OCI-LY1 (cell line): ENCODE measurements around the gene CASQ2.

ENCODE experiments used
- H2AFZ ChIP-seq: fragments of 200-600 bp; sonication (generic), shearing (Covaris generic); 2 replicates; pipeline ENCODE4 v1.6.0; 2014; ENCODE audit warnings: antibody characterized with exemption, mild to moderate bottlenecking, low read length
- H3F3A ChIP-seq: fragments of 200-600 bp; sonication (generic), shearing (Covaris generic); 2 replicates; pipeline ENCODE4 v1.6.0; 2014; ENCODE audit warnings: mild to moderate bottlenecking, antibody characterized with exemption, low read length, moderate library complexity; ENCODE audit not compliant: insufficient read depth
- H3K27ac ChIP-seq: fragments of 200-600 bp; sonication (generic); 2 replicates; pipeline ENCODE4 v1.5.1; 2014; ENCODE audit warnings: low read length, mixed run types, mild to moderate bottlenecking, low read depth; ENCODE audit not compliant: poor library complexity, severe bottlenecking
- H3K27me3 ChIP-seq: fragments of 200-600 bp; sonication (generic); 2 replicates; pipeline ENCODE4 v1.6.0; 2014; ENCODE audit warnings: antibody characterized with exemption, mild to moderate bottlenecking, low read length, moderate library complexity; ENCODE audit not compliant: insufficient read depth
- H3K36me3 ChIP-seq: fragments of 200-600 bp; sonication (generic); 2 replicates; pipeline ENCODE4 v1.6.1; 2014; ENCODE audit warnings: mild to moderate bottlenecking, antibody characterized with exemption, low read length, moderate library complexity, mixed read lengths; ENCODE audit not compliant: insufficient read depth
- H3K4me1 ChIP-seq: fragments of 200-600 bp; sonication (generic); 2 replicates; pipeline ENCODE4 v1.5.1; 2014; ENCODE audit warnings: mild to moderate bottlenecking, low read length, moderate library complexity; ENCODE audit not compliant: insufficient read depth, severe bottlenecking
- H3K4me2 ChIP-seq: fragments of 200-600 bp; sonication (generic), shearing (Covaris generic); 2 replicates; pipeline ENCODE4 v1.6.1; 2014; ENCODE audit warnings: low read length
- H3K4me3 ChIP-seq: fragments of 200-600 bp; sonication (generic); 2 replicates; pipeline ENCODE4 v1.5.1; 2014; ENCODE audit warnings: low read length, low read depth, mild to moderate bottlenecking, mixed read lengths; ENCODE audit not compliant: poor library complexity, severe bottlenecking
- H3K79me2 ChIP-seq: fragments of 200-600 bp; shearing (Covaris generic); 2 replicates; pipeline ENCODE4 v1.6.1; 2016; ENCODE audit warnings: mixed run types, low read length, mixed read lengths; ENCODE audit not compliant: insufficient read depth
- H3K9ac ChIP-seq: fragments of 200-600 bp; sonication (generic), shearing (Covaris generic); 2 replicates; pipeline ENCODE4 v1.6.1; 2014; ENCODE audit warnings: mild to moderate bottlenecking, low read length, mixed read lengths
- H3K9me2 ChIP-seq: fragments of 200-600 bp; sonication (generic), shearing (Covaris generic); 2 replicates; pipeline ENCODE4 v1.6.1; 2014; ENCODE audit warnings: low read depth, mild to moderate bottlenecking, low read length, mixed read lengths
- H3K9me3 ChIP-seq: fragments of 200-600 bp; shearing (Covaris generic); 2 replicates; pipeline ENCODE4 v1.6.1; 2014; ENCODE audit warnings: low read length, mixed read lengths
- H4K20me1 ChIP-seq: fragments of 200-600 bp; sonication (generic), shearing (Covaris generic); 2 replicates; pipeline ENCODE4 v1.6.0; 2016; ENCODE audit warnings: mild to moderate bottlenecking, low read length; ENCODE audit not compliant: insufficient read depth
- EZH2 ChIP-seq: fragments of 200-600 bp; sonication (generic), shearing (Covaris generic); IDR thresholded peaks from 2 replicates; pipeline ENCODE4 v1.8.0; 2017; ENCODE audit warnings: borderline replicate concordance, mixed run types, mild to moderate bottlenecking, antibody characterized with exemption, low read length, moderate library complexity, mixed read lengths
- TF ChIP-seq, protein P1 (sequence below): fragments of 200-600 bp; sonication (generic), shearing (Covaris generic); IDR thresholded peaks from 2 replicates; pipeline ENCODE4 v1.5.1; 2017; ENCODE audit warnings: mild to moderate bottlenecking, antibody characterized with exemption, low read length, moderate library complexity, mixed read lengths

Gene CASQ2

DNA sequence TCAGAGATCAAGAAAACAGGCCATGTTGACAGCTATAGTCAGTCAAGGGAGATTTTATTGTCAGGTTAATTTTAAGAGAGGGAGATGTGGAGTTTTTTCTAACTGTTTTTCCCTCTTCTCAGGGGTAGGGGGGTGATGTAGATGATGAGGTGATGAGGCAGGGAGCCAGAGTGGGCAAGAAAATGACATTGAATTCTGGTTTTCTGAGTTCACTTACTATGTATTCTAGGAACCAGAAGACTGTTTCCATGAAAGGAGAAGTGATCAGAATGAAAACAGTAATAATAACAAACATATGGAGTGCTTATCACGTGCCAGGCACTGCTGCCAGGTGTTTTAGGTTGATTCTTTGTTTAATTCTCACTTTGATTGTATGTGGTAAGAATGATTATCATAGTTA, 40.2 kb downstream of the CASQ2 start:
- Histone ChIP-seq H3K4me1 (no peaks in the 10 kb centered on the region), H3K27me3 (no peaks in the 10 kb centered on the region), H3K4me2 (no peak overlapping the region), H4K20me1 (no peaks in the 10 kb centered on the region), H3K36me3 (no peaks in the 10 kb centered on the region), H3K79me2 (no peaks in the 10 kb centered on the region), H3K27ac (no peak overlapping the region), H3K4me3 (no peak overlapping the region), H3K9ac (no peak overlapping the region), H3K9me3 (no peaks in the 10 kb centered on the region), H3F3A (no peaks in the 10 kb centered on the region), H2AFZ (no peak overlapping the region), H3K9me2 (no peaks in the 10 kb centered on the region)
- TF ChIP-seq EZH2, result no peak
- TF ChIP-seq, protein P1, sequence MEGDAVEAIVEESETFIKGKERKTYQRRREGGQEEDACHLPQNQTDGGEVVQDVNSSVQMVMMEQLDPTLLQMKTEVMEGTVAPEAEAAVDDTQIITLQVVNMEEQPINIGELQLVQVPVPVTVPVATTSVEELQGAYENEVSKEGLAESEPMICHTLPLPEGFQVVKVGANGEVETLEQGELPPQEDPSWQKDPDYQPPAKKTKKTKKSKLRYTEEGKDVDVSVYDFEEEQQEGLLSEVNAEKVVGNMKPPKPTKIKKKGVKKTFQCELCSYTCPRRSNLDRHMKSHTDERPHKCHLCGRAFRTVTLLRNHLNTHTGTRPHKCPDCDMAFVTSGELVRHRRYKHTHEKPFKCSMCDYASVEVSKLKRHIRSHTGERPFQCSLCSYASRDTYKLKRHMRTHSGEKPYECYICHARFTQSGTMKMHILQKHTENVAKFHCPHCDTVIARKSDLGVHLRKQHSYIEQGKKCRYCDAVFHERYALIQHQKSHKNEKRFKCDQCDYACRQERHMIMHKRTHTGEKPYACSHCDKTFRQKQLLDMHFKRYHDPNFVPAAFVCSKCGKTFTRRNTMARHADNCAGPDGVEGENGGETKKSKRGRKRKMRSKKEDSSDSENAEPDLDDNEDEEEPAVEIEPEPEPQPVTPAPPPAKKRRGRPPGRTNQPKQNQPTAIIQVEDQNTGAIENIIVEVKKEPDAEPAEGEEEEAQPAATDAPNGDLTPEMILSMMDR, result no peak

DNA sequence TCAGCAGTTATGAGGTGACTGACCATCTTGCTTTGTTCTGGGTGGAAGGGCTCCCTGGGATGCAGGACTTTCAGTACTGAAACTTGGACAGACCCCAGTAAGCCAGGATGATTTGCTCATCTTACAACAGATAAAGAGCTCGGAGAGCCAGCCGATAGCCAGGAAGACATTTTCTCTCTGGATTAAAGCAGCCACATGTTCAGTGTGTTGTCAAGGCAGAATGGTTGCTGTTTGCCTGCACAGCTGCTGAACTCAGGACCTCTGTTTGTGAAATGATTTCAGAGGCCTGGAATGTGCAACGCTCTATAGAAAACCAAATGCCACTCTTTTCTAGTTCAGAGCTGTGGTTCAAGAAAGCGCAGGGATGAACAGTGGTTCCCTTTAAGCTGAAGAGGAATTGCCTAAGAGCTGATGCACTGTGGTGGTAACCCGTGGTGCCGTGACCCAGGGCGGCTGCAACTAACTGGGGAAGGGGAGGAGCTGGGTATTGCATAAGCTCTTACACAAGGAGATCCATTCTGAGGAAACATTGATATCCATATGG, 40.7 kb downstream of the CASQ2 start:
- Histone ChIP-seq H4K20me1 (no peaks in the 10 kb centered on the region), H3K4me2 (no peak overlapping the region), H3K79me2 (no peaks in the 10 kb centered on the region), H3K9ac (no peak overlapping the region), H3K27ac (no peak overlapping the region), H3K36me3 (no peaks in the 10 kb centered on the region), H2AFZ (no peak overlapping the region), H3K9me3 (no peaks in the 10 kb centered on the region), H3K4me3 (no peak overlapping the region), H3K27me3 (no peaks in the 10 kb centered on the region), H3F3A (no peaks in the 10 kb centered on the region), H3K9me2 (no peaks in the 10 kb centered on the region), H3K4me1 (no peaks in the 10 kb centered on the region)
- TF ChIP-seq EZH2, result no peak
- TF ChIP-seq, protein P1, result no peak

DNA sequence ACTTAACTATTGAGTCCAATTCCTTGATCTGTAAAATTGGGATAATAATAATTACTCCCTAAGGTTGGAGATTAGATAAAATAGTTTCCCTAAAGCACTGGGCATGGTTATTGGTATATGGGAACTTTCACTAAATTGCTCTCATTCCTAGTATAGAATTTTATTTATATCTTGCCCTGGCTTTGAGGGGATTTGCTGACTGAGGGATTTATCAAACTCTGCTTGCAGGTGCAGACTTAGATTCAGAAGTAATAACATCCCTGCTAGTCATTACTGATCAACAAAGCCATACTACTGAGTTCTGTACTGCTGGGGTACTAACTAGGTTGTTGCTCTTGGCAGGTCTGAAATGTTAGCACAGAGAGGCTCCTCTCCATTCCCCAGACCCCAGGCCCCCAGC, 41.9 kb downstream of the CASQ2 start:
- Histone ChIP-seq H3K9me2 (no peaks in the 10 kb centered on the region), H3K4me2 (no peak overlapping the region), H3K36me3 (no peaks in the 10 kb centered on the region), H3K79me2 (no peaks in the 10 kb centered on the region), H2AFZ (no peak overlapping the region), H4K20me1 (no peaks in the 10 kb centered on the region), H3K9me3 (no peaks in the 10 kb centered on the region), H3K27ac (no peak overlapping the region), H3F3A (no peaks in the 10 kb centered on the region), H3K9ac (no peak overlapping the region), H3K27me3 (no peaks in the 10 kb centered on the region), H3K4me1 (no peaks in the 10 kb centered on the region), H3K4me3 (no peak overlapping the region)
- TF ChIP-seq, protein P1, result no peak
- TF ChIP-seq EZH2, result no peak
